ENCODE data around the gene SEMA5A. TPM values are rescaled to one million over a fixed set of nuclear protein-coding genes. Genes with fewer than 3 reads are reported as not detected.

SEMA5A gene
- total RNA-seq, 2 donors from 2014 or later = 16.2 to 19.7 TPM

Small RNA genes within 50 kb of the gene (microRNA-seq; reads per million reads assigned to microRNA genes)
- gene MIR4636 = 7.9 to 11.7 reads per million in 2 donors

Other genes with a start within 250 kb of the SEMA5A start
- gene TAS2R1, start 84.3 kb upstream of the SEMA5A start, total RNA-seq = not detected

Data from left cardiac atrium (tissue), 2 donors.